HepG2 (cell line): Measurements from ENCODE around the gene CBLC. TPM values are rescaled to one million over a fixed set of nuclear protein-coding genes. Genes with fewer than 3 reads are reported as not detected.

ENCODE experiments used
- CENPBD1 ChIP-seq: sonication (generic); formaldehyde crosslinking; IDR thresholded peaks from 2 replicates; pipeline ENCODE4 v1.8.0; 2022; ENCODE audit warnings: missing genetic modification reagents, low read depth, mild to moderate bottlenecking, borderline replicate concordance
- HNF4A ChIP-seq: sonication (generic); formaldehyde crosslinking; IDR thresholded peaks from 2 replicates; pipeline ENCODE4 v1.4.0; 2020; ENCODE audit warnings: missing genetic modification reagents
- KDM1A ChIP-seq: IDR thresholded peaks from 2 replicates; pipeline ENCODE4 v1.6.1; 2016; ENCODE audit warnings: missing compliant biosample characterization
- LRRFIP1 ChIP-seq: sonication (generic); formaldehyde crosslinking; conservative IDR thresholded peaks from 2 replicates; pipeline ENCODE4 v1.4.0; 2020; ENCODE audit warnings: missing genetic modification reagents
- MXI1 ChIP-seq: IDR thresholded peaks from 3 replicates; pipeline ENCODE4 v1.6.1; 2012; ENCODE audit warnings: low read depth, low read length, inconsistent platforms, borderline replicate concordance
- RCOR2 ChIP-seq: IDR thresholded peaks from 2 replicates; pipeline ENCODE4 v1.6.1; 2016; ENCODE audit warnings: missing biosample characterization, missing genetic modification reagents
- SP4 ChIP-seq: sonication (generic); formaldehyde crosslinking; IDR thresholded peaks from 2 replicates; pipeline ENCODE4 v1.8.1; 2023; ENCODE audit warnings: mild to moderate bottlenecking, missing genetic modification reagents
- ZBTB33 ChIP-seq: sonication (generic); formaldehyde crosslinking; IDR thresholded peaks from 2 replicates; pipeline ENCODE4 v1.4.0; 2020; ENCODE audit warnings: missing genetic modification reagents
- ZMYM3 ChIP-seq: sonication (generic); formaldehyde crosslinking; IDR thresholded peaks from 2 replicates; pipeline ENCODE4 v1.5.1; 2020; ENCODE audit warnings: mild to moderate bottlenecking, missing genetic modification reagents
- ZNF350 ChIP-seq: sonication (generic); formaldehyde crosslinking; IDR thresholded peaks from 2 replicates; pipeline ENCODE4 v1.4.0; 2020; ENCODE audit warnings: mild to moderate bottlenecking, low read depth, missing genetic modification reagents, borderline replicate concordance
- ZNF816 ChIP-seq: sonication (generic); formaldehyde crosslinking; IDR thresholded peaks from 2 replicates; pipeline ENCODE4 v1.8.0; 2022; ENCODE audit warnings: missing genetic modification reagents, mild to moderate bottlenecking, borderline replicate concordance
- polyA plus RNA-seq, 8 experiments: library from polyadenylated mRNA; depleted of rRNA in 3 of 8; stranded (reverse) in 7 of 8; unstranded in 1 of 8; fragments of >200 nt; fragmentation: Illumina TruSeq in 4 of 8; extraction: Trizol in 4 of 8; gene quantifications; 2 replicates each; pipeline versions ENCODE4 v1.2.1 to v1.2.3, GENCODE V29; 2011 to 2016; ENCODE audit warnings: low read depth in 4 of 8, missing spikeins in 1 of 8, mixed read lengths in 1 of 8; ENCODE audit not compliant: insufficient read depth in 1 of 8
- total RNA-seq, 5 experiments: library from RNA; depleted of rRNA; stranded (reverse); fragments of >200 nt; fragmentation: Illumina TruSeq; extraction: Trizol; gene quantifications; 2 replicates each; pipeline ENCODE4 v1.2.3, GENCODE V29; 2016; ENCODE audit warnings: low read depth in 1 of 5
- TF ChIP-seq, protein P1 (sequence below): sonication (generic); formaldehyde crosslinking; IDR thresholded peaks from 2 replicates; pipeline ENCODE4 v1.5.0; 2020; ENCODE audit warnings: mild to moderate bottlenecking, missing genetic modification reagents
- TF ChIP-seq, protein P2 (sequence below): sonication (generic); formaldehyde crosslinking; IDR thresholded peaks from 2 replicates; pipeline ENCODE4 v1.5.0; 2020; ENCODE audit warnings: mild to moderate bottlenecking, missing genetic modification reagents
- TF ChIP-seq, protein P3 (sequence below): sonication (generic); formaldehyde crosslinking; IDR thresholded peaks from 2 replicates; pipeline ENCODE4 v1.9.0; 2021; ENCODE audit warnings: missing genetic modification reagents, borderline replicate concordance

CBLC gene
- total and polyA plus RNA-seq, 2 of the 13 experiments (the other 11 are each of a cell fraction or from before 2014, with no cell fraction given): 1.8 to 2.6 TPM

DNA sequence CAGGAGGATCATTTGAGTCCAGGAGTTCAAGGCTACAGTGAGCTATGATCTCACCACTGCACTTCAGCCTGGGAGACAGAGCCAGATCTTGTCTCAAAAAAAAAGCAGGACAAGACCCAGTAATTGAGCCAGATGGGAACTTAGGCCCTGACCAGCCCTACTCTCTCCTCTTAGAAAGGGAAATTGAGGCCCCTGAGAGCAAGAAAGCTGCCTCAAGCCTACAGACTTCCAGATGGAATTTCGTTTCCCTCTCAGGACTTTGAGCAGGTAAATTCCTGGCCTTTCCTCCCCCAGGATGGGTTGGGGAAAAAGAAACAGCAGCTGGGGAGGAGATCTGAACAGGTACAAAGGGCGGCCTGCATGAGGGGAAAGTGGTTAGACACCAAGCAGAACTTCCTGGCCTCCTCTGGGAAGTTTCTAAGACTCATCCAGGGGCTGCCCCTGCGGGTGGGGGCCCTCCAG lies 32.8 kb upstream of the CBLC start (continued):
- TF ChIP-seq CENPBD1 (CRISPR knock-in tag) (no peak), ZBTB33 (CRISPR knock-in tag) (no peak), HNF4A (peak; percentile 58; the same call in 1 of the 2 replicates), RCOR2 (CRISPR knock-in tag) (peak; percentile 57; the same call in 1 of the 2 replicates), LRRFIP1 (CRISPR knock-in tag) (no peak), MXI1 (no peak), SP4 (CRISPR knock-in tag) (no peak), ZMYM3 (CRISPR knock-in tag) (peak; percentile 97), ZNF816 (no peak), ZNF350 (CRISPR knock-in tag) (peak; percentile 38; the same call in 1 of the 2 replicates), KDM1A (CRISPR knock-in tag) (peak; percentile 78)
- TF ChIP-seq, protein P1, sequence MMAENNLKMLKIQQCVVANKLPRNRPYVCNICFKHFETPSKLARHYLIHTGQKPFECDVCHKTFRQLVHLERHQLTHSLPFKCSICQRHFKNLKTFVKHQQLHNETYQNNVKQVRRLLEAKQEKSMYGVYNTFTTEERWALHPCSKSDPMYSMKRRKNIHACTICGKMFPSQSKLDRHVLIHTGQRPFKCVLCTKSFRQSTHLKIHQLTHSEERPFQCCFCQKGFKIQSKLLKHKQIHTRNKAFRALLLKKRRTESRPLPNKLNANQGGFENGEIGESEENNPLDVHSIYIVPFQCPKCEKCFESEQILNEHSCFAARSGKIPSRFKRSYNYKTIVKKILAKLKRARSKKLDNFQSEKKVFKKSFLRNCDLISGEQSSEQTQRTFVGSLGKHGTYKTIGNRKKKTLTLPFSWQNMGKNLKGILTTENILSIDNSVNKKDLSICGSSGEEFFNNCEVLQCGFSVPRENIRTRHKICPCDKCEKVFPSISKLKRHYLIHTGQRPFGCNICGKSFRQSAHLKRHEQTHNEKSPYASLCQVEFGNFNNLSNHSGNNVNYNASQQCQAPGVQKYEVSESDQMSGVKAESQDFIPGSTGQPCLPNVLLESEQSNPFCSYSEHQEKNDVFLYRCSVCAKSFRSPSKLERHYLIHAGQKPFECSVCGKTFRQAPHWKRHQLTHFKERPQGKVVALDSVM (CRISPR knock-in tag): peak; percentile 81; the same call in 1 of the 2 replicates
- TF ChIP-seq, protein P2, sequence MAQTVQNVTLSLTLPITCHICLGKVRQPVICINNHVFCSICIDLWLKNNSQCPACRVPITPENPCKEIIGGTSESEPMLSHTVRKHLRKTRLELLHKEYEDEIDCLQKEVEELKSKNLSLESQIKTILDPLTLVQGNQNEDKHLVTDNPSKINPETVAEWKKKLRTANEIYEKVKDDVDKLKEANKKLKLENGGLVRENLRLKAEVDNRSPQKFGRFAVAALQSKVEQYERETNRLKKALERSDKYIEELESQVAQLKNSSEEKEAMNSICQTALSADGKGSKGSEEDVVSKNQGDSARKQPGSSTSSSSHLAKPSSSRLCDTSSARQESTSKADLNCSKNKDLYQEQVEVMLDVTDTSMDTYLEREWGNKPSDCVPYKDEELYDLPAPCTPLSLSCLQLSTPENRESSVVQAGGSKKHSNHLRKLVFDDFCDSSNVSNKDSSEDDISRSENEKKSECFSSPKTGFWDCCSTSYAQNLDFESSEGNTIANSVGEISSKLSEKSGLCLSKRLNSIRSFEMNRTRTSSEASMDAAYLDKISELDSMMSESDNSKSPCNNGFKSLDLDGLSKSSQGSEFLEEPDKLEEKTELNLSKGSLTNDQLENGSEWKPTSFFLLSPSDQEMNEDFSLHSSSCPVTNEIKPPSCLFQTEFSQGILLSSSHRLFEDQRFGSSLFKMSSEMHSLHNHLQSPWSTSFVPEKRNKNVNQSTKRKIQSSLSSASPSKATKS (CRISPR knock-in tag): no peak
- TF ChIP-seq, protein P3, sequence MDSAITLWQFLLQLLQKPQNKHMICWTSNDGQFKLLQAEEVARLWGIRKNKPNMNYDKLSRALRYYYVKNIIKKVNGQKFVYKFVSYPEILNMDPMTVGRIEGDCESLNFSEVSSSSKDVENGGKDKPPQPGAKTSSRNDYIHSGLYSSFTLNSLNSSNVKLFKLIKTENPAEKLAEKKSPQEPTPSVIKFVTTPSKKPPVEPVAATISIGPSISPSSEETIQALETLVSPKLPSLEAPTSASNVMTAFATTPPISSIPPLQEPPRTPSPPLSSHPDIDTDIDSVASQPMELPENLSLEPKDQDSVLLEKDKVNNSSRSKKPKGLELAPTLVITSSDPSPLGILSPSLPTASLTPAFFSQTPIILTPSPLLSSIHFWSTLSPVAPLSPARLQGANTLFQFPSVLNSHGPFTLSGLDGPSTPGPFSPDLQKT (CRISPR knock-in tag): no peak
